Fibroblast of skin of left biceps (primary cell): ENCODE measurements around the gene SEMA3G.

ENCODE experiments used
- DNase-seq, 2 experiments: peaks; one replicate each; pipeline ENCODE4 v3.0.0-alpha.2; 2013; ENCODE audit warnings: low read depth in 2 of 2

Gene SEMA3G

GRCh38 chr3:52396011-52396906 is 48.6 kb downstream of the SEMA3G start:
- DNase-seq = no peak

- no peak for DNase-seq
Measured at GRCh38 chr3:52395503-52395865, 49.4 kb downstream of the SEMA3G start.

- no peak for DNase-seq
Measured at GRCh38 chr3:52394751-52395502, 50.0 kb downstream of the SEMA3G start.

- DNase-seq = no peak
Measured at GRCh38 chr3:52393959-52394670, 50.8 kb downstream of the SEMA3G start.

GRCh38 chr3:52393131-52393807 is 51.6 kb downstream of the SEMA3G start:
- DNase-seq = no peak

- DNase-seq = no peak
Measured at GRCh38 chr3:52392216-52392930, 52.5 kb downstream of the SEMA3G start.

- no peak for DNase-seq
Measured at GRCh38 chr3:52391096-52391495, 53.8 kb downstream of the SEMA3G start.

GRCh38 chr3:52388933-52389332 is 56.0 kb downstream of the SEMA3G start:
- DNase-seq = no peak

GRCh38 chr3:52388348-52388821 is 56.5 kb downstream of the SEMA3G start:
- DNase-seq = no peak

- DNase-seq = no peak
Measured at GRCh38 chr3:52387481-52387880, 57.4 kb downstream of the SEMA3G start.

- DNase-seq = no peak
Measured at GRCh38 chr3:52385157-52385556, 59.7 kb downstream of the SEMA3G start.

- no peak for DNase-seq
Measured at GRCh38 chr3:52384019-52384761, 60.7 kb downstream of the SEMA3G start.

- no peak for DNase-seq
Measured at GRCh38 chr3:52383446-52383845, 61.5 kb downstream of the SEMA3G start.
